Thoracic aorta (tissue), 2 donors: ENCODE data around the gene NCKAP5. TPM values are rescaled to one million over a fixed set of nuclear protein-coding genes. Genes with fewer than 3 reads are reported as not detected.

Source experiments
- ATAC-seq: fragments of 150-250 bp; one replicate; pipeline ENCODE4 v1.8.0; 2017; ENCODE audit warnings: low read depth; ENCODE audit not compliant: insufficient number of reproducible peaks, low FRiP score
- DNase-seq: peaks from one replicate; pipeline ENCODE4 v3.0.0-alpha.2; 2020; ENCODE audit warnings: low spot score
- H3K27ac ChIP-seq, 2 donors: fragments of 200-600 bp; sonication (generic); 1 replicate in 1 of 2; 2 replicates in 1 of 2; pipeline ENCODE4 v1.5.1; 2016; ENCODE audit warnings: mild to moderate bottlenecking in 2 of 2, moderate library complexity in 2 of 2
- H3K27me3 ChIP-seq: fragments of 200-600 bp; sonication (generic); replicated peaks from 2 replicates; pipeline ENCODE4 v1.6.0; 2016; ENCODE audit warnings: mild to moderate bottlenecking; ENCODE audit not compliant: insufficient read depth
- H3K36me3 ChIP-seq: fragments of 200-600 bp; sonication (generic); one replicate; pipeline ENCODE4 v1.5.1; 2016
- H3K4me1 ChIP-seq, 2 donors: fragments of 200-600 bp; sonication (generic); 1 replicate in 1 of 2; 2 replicates in 1 of 2; pipeline versions ENCODE4 v1.5.1 to v1.6.0; 2016; ENCODE audit warnings: low read depth in 2 of 2, mild to moderate bottlenecking in 1 of 2; ENCODE audit not compliant: control insufficient read depth in 1 of 2
- H3K4me3 ChIP-seq: fragments of 200-600 bp; sonication (generic); 2 replicates; pipeline ENCODE4 v1.5.1; 2016; ENCODE audit warnings: mild to moderate bottlenecking
- H3K9me3 ChIP-seq: fragments of 200-600 bp; sonication (generic); 2 replicates; pipeline ENCODE4 v1.5.1; 2016
- total RNA-seq, 2 donors: library from RNA; depleted of rRNA; stranded (reverse); fragments of >200 nt; gene quantifications; one replicate each; pipeline versions ENCODE4 v1.1.0 to v1.2.3, GENCODE V29; 2016
- TF ChIP-seq, protein P1 (sequence below): fragments of 200-600 bp; sonication (generic); IDR thresholded peaks from one replicate; pipeline ENCODE4 v1.5.1; 2019; ENCODE audit warnings: antibody characterized with exemption

Gene NCKAP5
- total RNA-seq, 2 donors from 2014 or later, result 1.2 to 1.9 TPM

DNA sequence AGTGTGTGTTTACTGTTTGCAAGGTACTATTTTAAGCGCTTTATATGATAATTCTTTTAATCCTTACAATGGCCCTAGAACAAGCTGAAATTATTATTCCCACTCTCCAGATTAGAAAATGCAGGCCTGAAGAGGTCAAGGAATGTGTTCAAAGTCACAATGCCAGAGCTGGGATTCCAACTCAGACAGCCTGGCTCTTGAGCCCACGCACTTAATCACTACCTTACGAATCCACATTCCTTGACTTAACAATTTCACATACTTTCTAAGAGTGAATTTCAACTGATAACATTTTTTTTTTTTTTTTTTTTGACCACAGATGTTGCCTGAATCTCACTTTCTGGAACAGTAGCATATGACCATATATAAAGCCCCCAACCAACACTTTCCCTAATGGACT is 400.3 kb downstream of the NCKAP5 start:
- no peak for ATAC-seq
- Histone ChIP-seq H3K36me3 (no peaks in the 10 kb centered on the region), H3K9me3 (no peaks in the 10 kb centered on the region), H3K4me3 (no peak overlapping the region), H3K27me3 (no peaks in the 10 kb centered on the region), H3K27ac (no peak overlapping the region), H3K4me1 (no peaks in the 10 kb centered on the region)
- TF ChIP-seq, protein P1, sequence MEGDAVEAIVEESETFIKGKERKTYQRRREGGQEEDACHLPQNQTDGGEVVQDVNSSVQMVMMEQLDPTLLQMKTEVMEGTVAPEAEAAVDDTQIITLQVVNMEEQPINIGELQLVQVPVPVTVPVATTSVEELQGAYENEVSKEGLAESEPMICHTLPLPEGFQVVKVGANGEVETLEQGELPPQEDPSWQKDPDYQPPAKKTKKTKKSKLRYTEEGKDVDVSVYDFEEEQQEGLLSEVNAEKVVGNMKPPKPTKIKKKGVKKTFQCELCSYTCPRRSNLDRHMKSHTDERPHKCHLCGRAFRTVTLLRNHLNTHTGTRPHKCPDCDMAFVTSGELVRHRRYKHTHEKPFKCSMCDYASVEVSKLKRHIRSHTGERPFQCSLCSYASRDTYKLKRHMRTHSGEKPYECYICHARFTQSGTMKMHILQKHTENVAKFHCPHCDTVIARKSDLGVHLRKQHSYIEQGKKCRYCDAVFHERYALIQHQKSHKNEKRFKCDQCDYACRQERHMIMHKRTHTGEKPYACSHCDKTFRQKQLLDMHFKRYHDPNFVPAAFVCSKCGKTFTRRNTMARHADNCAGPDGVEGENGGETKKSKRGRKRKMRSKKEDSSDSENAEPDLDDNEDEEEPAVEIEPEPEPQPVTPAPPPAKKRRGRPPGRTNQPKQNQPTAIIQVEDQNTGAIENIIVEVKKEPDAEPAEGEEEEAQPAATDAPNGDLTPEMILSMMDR, result no peak
- DNase-seq, result no peak

DNA sequence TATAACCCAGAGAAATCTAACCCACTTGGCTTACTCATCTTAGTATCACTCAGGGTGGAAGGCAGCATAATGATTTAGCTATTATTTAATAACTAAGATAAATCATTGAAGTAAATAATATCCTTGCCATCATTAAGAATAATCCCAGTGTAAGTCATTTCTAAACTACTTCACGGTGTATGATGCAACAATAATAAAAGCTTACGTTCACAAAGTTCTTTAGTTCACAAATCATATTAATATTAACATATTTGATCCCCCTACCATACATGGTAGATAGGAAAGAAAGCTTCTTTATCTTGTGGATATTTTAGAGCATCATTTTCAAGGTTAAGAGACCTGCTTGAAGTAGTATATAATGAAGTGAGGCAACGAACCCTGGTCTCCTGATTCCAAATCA is 401.0 kb downstream of the NCKAP5 start:
- ATAC-seq, result no peak

DNA sequence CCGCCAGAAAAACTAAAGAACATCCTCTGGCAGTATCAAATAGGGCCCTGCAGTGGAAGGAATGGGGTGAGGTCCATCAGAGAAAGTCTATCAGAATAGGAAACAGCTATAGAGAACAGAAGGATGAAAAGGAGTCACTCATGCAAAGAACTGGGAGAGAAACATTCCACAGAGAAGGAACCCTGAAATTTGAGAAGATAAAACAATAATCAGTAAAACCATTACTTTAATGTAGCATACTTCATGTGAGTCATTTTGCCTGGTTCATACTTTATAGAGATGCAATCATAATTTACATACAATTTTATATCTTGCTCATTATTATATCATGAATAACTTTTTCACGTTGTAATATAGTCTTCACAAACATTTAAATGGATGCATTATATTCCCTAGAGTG is 402.2 kb downstream of the NCKAP5 start:
- Histone ChIP-seq H3K27me3 (no peaks in the 10 kb centered on the region), H3K4me3 (no peak overlapping the region), H3K36me3 (no peaks in the 10 kb centered on the region), H3K4me1 (no peaks in the 10 kb centered on the region), H3K9me3 (no peaks in the 10 kb centered on the region), H3K27ac (no peak overlapping the region)
- TF ChIP-seq, protein P1, result no peak
- no peak for ATAC-seq
- no peak for DNase-seq

More for the DNA sequence above, 401.0 kb downstream of the NCKAP5 start:
- no peak overlapping the region for H3K27ac ChIP-seq
- DNase-seq, result no peak
- H3K9me3 ChIP-seq, result no peaks in the 10 kb centered on the region
- H3K36me3 ChIP-seq, result no peaks in the 10 kb centered on the region
- H3K27me3 ChIP-seq, result no peaks in the 10 kb centered on the region
- no peaks in the 10 kb centered on the region for H3K4me1 ChIP-seq
- no peak overlapping the region for H3K4me3 ChIP-seq
- TF ChIP-seq, protein P1, result no peak

DNA sequence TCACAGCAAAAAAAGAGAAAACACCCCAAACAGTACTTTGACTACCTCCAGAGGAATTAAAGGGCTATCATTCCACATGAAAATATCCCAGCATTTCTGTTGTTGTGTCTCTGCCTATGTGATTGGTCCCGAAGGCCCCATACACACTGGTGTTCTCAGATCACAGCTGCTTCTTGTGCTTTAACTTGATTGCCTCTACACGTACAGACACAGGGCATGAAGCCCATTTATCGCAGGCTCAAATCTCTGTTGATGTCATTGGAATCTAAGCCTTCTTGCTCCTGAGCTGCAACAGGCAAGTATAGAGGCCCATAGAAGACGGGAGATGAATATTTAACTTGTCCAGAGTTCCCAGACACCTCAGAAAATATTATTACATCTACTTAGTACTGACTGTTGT is 405.2 kb downstream of the NCKAP5 start:
- Histone ChIP-seq H3K27ac (no peak overlapping the region), H3K4me3 (no peak overlapping the region), H3K4me1 (no peaks in the 10 kb centered on the region), H3K36me3 (no peaks in the 10 kb centered on the region), H3K27me3 (no peaks in the 10 kb centered on the region), H3K9me3 (no peaks in the 10 kb centered on the region)
- DNase-seq (no peak), ATAC-seq (no peak)
- TF ChIP-seq, protein P1, result no peak

DNA sequence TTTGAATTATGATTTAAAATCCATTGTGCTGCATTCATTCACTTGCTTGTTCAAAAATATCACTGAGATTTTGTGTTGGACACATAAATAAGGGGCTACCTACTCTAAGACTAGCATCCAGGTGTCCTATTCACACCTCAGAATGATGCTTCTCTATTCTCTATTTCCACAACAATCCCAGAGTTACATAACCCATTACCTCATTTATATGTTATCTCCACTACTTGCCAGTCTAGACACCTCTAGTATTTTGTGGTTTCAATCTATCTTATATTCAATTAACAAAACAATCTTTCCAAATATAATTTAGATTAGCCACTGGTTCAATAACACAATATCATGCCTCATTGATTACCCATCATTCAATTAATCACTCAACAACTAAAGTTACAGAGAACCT is 409.8 kb downstream of the NCKAP5 start:
- H3K27ac ChIP-seq, result no peak overlapping the region
- no peaks in the 10 kb centered on the region for H3K36me3 ChIP-seq
- TF ChIP-seq, protein P1, result no peak
- H3K27me3 ChIP-seq, result no peaks in the 10 kb centered on the region
- H3K4me3 ChIP-seq, result no peak overlapping the region
- ATAC-seq, result no peak
- no peak for DNase-seq
- no peaks in the 10 kb centered on the region for H3K4me1 ChIP-seq
- H3K9me3 ChIP-seq, result no peaks in the 10 kb centered on the region
